DND-41 (cell line): ENCODE results near the gene PKD2.
"Not testable (repeated sequence)": the region's sequence is repeated elsewhere in the genome, so short reads cannot be mapped to it uniquely, and the experiment has no call there.

Experiments
- ATAC-seq: fragments of 200-7000 bp; cut with Tn5 transposase; 3 replicates; pipeline ENCODE4 v1.9.1; 2021; ENCODE audit warnings: low read depth; ENCODE audit not compliant: insufficient read depth
- DNase-seq: peaks from one replicate; pipeline ENCODE4 v3.0.0-alpha.2; 2020
- H2AFZ ChIP-seq: 2 replicates; pipeline ENCODE4 v1.6.0; 2012; ENCODE audit warnings: low read depth, low read length
- H3K27ac ChIP-seq: 2 replicates; pipeline ENCODE4 v1.5.1; 2012; ENCODE audit warnings: low read length, inconsistent platforms
- H3K27me3 ChIP-seq: fragments of 200-600 bp; sonication (generic); 2 replicates; pipeline ENCODE4 v1.6.0; 2012; ENCODE audit warnings: low read length, mild to moderate bottlenecking, inconsistent platforms; ENCODE audit not compliant: insufficient read depth, poor library complexity
- H3K36me3 ChIP-seq: 2 replicates; pipeline ENCODE4 v1.5.1; 2012; ENCODE audit warnings: low read length, inconsistent platforms; ENCODE audit not compliant: insufficient read depth
- H3K4me1 ChIP-seq: 2 replicates; pipeline ENCODE4 v1.5.1; 2012; ENCODE audit warnings: mild to moderate bottlenecking, low read length; ENCODE audit not compliant: insufficient read depth
- H3K4me2 ChIP-seq: 2 replicates; pipeline ENCODE4 v1.6.0; 2012; ENCODE audit warnings: mild to moderate bottlenecking, moderate library complexity, low read length, inconsistent platforms; ENCODE audit not compliant: insufficient read depth
- H3K4me3 ChIP-seq, 2 experiments: fragments of 200-600 bp in 1 of 2; shearing (Covaris generic) in 1 of 2; 2 replicates each; pipeline ENCODE4 v1.5.1; 2012 to 2016; ENCODE audit warnings: inconsistent platforms in 2 of 2, low read length in 2 of 2, mild to moderate bottlenecking in 2 of 2, low read depth in 1 of 2, moderate library complexity in 1 of 2
- H3K79me2 ChIP-seq: 2 replicates; pipeline ENCODE4 v1.6.0; 2012; ENCODE audit warnings: low read length, inconsistent platforms; ENCODE audit not compliant: insufficient read depth
- H3K9ac ChIP-seq: 2 replicates; pipeline ENCODE4 v1.6.0; 2012; ENCODE audit warnings: low read depth, mild to moderate bottlenecking, inconsistent platforms, low read length, moderate library complexity
- H3K9me3 ChIP-seq: 2 replicates; pipeline ENCODE4 v1.5.1; 2012; ENCODE audit warnings: low read length, moderate library complexity, mild to moderate bottlenecking, inconsistent platforms; ENCODE audit not compliant: insufficient read depth, severe bottlenecking
- H4K20me1 ChIP-seq: 2 replicates; pipeline ENCODE4 v1.6.0; 2012; ENCODE audit warnings: low read length; ENCODE audit not compliant: insufficient read depth
- CTCF ChIP-seq: IDR thresholded peaks from 2 replicates; pipeline ENCODE4 v1.5.1; 2012; ENCODE audit warnings: borderline replicate concordance, low read length, moderate library complexity, mild to moderate bottlenecking; ENCODE audit not compliant: poor library complexity, severe bottlenecking; ENCODE audit errors: extremely low read depth
- EZH2 ChIP-seq: IDR thresholded peaks from 3 replicates; pipeline ENCODE4 v1.6.1; 2012; ENCODE audit warnings: borderline replicate concordance, low read depth, mild to moderate bottlenecking, moderate library complexity, low read length, inconsistent platforms; ENCODE audit not compliant: severe bottlenecking

Gene PKD2

DNA sequence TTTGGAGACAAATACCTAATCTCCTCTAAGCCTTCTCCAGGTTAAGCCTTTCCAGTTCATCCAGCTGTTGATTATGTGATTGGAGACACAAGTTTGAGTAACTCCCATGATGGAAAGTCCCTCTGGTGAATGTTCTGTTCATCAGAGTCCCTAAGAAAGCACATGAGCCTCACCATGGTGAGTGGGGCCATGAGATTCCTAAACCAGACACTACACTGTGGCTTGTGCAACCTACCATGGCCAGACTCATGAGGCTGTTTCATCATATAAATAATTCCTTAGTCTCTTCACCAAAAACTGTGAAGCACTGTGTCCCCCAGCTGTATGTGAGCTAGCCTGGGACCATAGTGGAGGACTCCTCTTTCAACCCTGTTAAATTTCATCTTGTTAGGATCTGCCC lies 14.4 kb downstream of the PKD2 start:
- peaks cover 17% of the 10 kb centered on the region for H3K79me2 ChIP-seq

DNA sequence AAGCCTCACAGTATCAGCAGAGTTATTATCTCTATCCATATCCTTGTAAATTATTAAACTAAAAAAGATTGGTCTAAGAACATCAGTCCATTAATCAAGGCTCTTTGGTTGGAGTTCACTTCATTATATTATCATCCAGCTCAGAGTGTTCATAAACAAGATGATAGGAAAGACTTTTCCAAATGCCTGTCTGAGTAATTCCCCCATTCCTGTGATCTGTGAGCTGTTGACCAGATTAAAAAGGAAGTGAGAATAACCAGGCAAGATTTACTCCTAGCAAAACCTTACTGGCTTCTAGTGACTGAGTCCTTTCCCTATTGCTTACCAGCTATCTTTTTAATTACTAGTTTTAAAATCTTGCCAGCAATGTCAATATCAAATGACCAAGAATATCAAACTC lies 14.9 kb downstream of the PKD2 start:
- Histone ChIP-seq H3K4me2 (no peak overlapping the region), H3K27ac (no peak overlapping the region), H3K9me3 (no peaks in the 10 kb centered on the region), H3K4me3 (no peak overlapping the region), H4K20me1 (no peaks in the 10 kb centered on the region; the same call in 1 of the 2 replicates), H2AFZ (no peak overlapping the region), H3K9ac (no peak overlapping the region), H3K36me3 (peaks cover 61% of the 10 kb centered on the region), H3K4me1 (no peaks in the 10 kb centered on the region), H3K79me2 (peaks cover 12% of the 10 kb centered on the region), H3K27me3 (no peaks in the 10 kb centered on the region)
- DNase-seq, result no peak
- no peak for ATAC-seq
- TF ChIP-seq CTCF (no peak), EZH2 (no peak)

More for the DNA sequence above, 14.4 kb downstream of the PKD2 start:
- no peak overlapping the region for H2AFZ ChIP-seq
- no peaks in the 10 kb centered on the region for H3K4me1 ChIP-seq
- ATAC-seq (no peak), DNase-seq (no peak)
- H3K27me3 ChIP-seq, result no peaks in the 10 kb centered on the region
- TF ChIP-seq EZH2 (no peak), CTCF (no peak)
- peaks cover 58% of the 10 kb centered on the region for H3K36me3 ChIP-seq
- H3K9me3 ChIP-seq, result no peaks in the 10 kb centered on the region
- no peak overlapping the region for H3K9ac ChIP-seq
- H3K27ac ChIP-seq, result no peak overlapping the region
- no peak overlapping the region for H3K4me3 ChIP-seq
- no peaks in the 10 kb centered on the region; the same call in 1 of the 2 replicates for H4K20me1 ChIP-seq
- no peak overlapping the region for H3K4me2 ChIP-seq

DNA sequence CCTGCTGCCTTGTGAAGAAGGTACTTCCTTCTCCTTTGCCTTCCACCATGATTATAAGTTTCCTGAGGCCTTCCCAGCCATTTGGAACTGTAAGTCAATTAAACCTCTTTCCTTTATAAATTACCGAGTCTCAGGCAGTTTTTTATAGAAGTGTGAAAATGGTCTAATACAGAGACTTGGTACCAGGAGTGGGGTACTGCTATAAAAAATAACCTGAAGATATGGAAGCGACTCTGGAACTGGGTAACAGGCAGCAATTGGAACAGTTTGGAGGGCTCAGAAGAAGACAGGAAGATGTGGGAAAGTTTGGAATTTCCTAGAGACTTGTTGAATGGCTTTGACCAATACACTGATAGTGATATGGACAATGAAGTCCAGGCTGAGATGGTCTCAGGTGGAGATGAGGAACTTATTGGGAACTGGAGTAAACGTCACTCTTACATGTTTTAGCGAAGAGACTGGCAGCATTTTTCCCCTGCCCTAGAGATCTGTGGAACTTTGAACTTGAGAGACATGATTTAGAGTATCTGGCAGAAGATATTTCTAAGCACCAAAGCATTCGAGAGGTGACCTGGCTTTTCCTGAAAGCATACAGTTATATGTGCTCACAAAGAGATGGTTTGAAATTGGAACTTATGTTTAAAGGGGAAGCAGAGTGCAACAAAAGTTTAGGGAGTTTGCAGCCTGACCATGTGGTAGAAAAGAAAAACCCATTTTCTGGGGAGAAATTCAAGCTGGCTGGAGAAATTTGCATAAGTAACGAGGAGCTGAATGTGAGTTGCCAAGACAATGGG lies 18.6 kb downstream of the PKD2 start:
- ATAC-seq, H3K27me3 ChIP-seq, H3K4me3 ChIP-seq, H3K9me3 ChIP-seq, H3K4me1 ChIP-seq, H3K79me2 ChIP-seq, H3K4me2 ChIP-seq, H4K20me1 ChIP-seq, H3K27ac ChIP-seq, DNase-seq, H3K9ac ChIP-seq, H2AFZ ChIP-seq: not testable (repeated sequence)
- H3K36me3 ChIP-seq, result peaks cover 52% of the 10 kb centered on the region
